ENCODE data around the gene PGPEP1. TPM values are rescaled to one million over a fixed set of nuclear protein-coding genes. Genes with fewer than 3 reads are reported as not detected.

Gene PGPEP1
- total and polyA plus RNA-seq, 10 of the 15 experiments (the other 5 are each of a cell fraction or from before 2014, with no cell fraction given), result 13.8 to 39.4 (median 17.0) TPM

DNA sequence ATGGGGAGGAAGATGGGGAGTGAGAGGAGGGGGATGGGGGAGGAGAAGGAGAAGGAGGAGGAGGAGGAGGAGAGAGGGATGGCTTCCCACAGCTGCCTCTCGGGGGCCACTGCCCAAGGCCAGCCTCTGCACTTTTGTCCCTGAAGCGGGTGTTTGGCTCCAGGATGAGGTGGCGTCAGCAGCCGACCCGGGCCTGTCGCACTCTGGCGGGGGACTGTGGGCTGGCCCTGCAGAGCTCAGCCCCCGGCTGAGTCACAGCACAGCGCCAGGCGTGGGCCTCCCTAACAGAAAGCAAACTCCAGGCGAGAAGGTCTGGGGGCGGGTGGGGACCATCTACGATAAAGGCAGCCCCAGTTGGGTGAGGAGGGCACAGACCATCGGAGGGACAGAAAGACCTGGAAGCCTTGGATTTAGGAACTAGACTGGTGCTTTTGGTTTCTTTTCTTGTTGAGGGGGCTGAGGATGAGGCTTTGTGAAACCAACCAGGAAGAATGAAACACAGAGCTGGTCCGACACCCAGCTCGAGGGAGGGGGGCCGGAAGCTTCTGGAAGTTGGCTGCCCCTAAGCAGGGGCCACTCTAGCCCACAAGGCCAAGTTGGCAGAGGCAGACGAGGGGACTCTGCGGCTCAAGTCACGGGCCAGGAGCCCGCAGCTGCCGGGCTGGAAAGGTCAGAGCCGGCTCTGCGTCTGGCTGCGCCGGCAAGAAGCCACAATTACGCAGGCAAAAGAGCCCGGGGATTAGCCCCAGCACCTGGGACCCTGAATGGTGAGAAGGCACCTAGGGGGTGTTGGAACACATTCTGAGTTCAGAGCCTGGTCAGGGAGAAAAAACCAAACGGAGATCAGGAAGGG is 35.7 kb upstream of the PGPEP1 start:
- peak overlapping the region; percentile 98 for H3K4me2 ChIP-seq (ENCODE audit: control insufficient read depth, insufficient read depth)
- H3K79me2 ChIP-seq (ENCODE audit: control insufficient read depth, insufficient read depth, low read length), result peaks cover 20% of the 10 kb centered on the region
- POLR2A ChIA-PET, result interaction anchor here (0.6 to 5.8 kb wide), 17 partner anchors 9 to 132 kb away, joined by 3 to 196 read pairs (median 5); partner anchors contain the start of genes JUND and LSM4
- intact Hi-C loops (cut with micrococcal nuclease; ENCODE audit: unreplicated experiment) (loop anchor here (1.0 kb wide), 3 partner anchors 14 to 25 kb away; no protein-coding TSS in a partner anchor), in situ Hi-C loops (cut with MboI) (no loop called here)
- FAIRE-seq (peak; percentile 62), ATAC-seq (peak; percentile 79), DNase-seq (ENCODE audit: low read depth, low spot score) (no peak)
- H3K9me3 ChIP-seq (replicated peaks; ENCODE audit: control insufficient read depth, insufficient read depth, low read length), result no peaks in the 10 kb centered on the region
- WGBS (ENCODE audit: insufficient coverage, insufficient replicate concordance, low lambda C conversion rate, missing lambda C conversion rate), result under 1% methylated on average over 29 of the region's 29 CpGs
- peak overlapping the region; percentile 20; the same call in 1 of the 2 replicates for H2AFZ ChIP-seq (ENCODE audit: control insufficient read depth, low read depth, low read length)
- TSS peak; percentile 70 for BruUV-seq (replicated peaks)
- no peaks in the 10 kb centered on the region for H3K27me3 ChIP-seq (replicated peaks in 1 of 2; ENCODE audit: control insufficient read depth in 2 of 2, insufficient read depth in 2 of 2, low read length in 1 of 2)
- RAD21 ChIA-PET (ENCODE audit: unreplicated experiment), result interaction anchor here (1.0 to 5.0 kb wide), 15 partner anchors 11 to 134 kb away, joined by 3 to 135 read pairs (median 4); partner anchors contain the start of genes JUND and LSM4
- peaks cover 22% of the 10 kb centered on the region for H3K4me1 ChIP-seq (ENCODE audit: control insufficient read depth, insufficient read depth, low read length)
- SMC1A ChIA-PET (ENCODE audit: uncharacterized antibody, unreplicated experiment), result interaction anchor here (0.6 to 4.0 kb wide), 11 partner anchors 12 to 110 kb away, joined by 3 to 63 read pairs (median 5); partner anchors contain the start of genes JUND and LSM4
- peak overlapping the region; percentile 89 for H3K4me3 ChIP-seq
- peaks cover 3 to 18% of the 10 kb centered on the region in 2 experiments; a peak in 3 of 4 replicates for H3K36me3 ChIP-seq (ENCODE audit: control insufficient read depth in 2 of 2, insufficient read depth in 2 of 2, low read length in 1 of 2)
- H3K9ac ChIP-seq (ENCODE audit: control insufficient read depth, insufficient read depth, low read length), result peak overlapping the region; percentile 88
- H3K27ac ChIP-seq (ENCODE audit: control insufficient read depth, insufficient read depth), result peak overlapping the region; percentile 97
- no peaks in the 10 kb centered on the region for H4K20me1 ChIP-seq (ENCODE audit: control insufficient read depth, insufficient read depth)
- CTCF ChIA-PET, result interaction anchor here (0.6 to 5.3 kb wide), 11 partner anchors 12 to 285 kb away, joined by 3 to 122 read pairs (median 4); partner anchors contain the start of genes JUND and LSM4
- TF ChIP-seq ETV6 (conservative IDR thresholded peaks at IDR 0.05 in 1 of 2, IDR thresholded peaks at IDR 0.05 in 1 of 2; ENCODE audit: borderline replicate concordance in 1 of 2, low read depth in 1 of 2) (no peak; a peak in 1 of 4 replicates), NFYA (IDR thresholded peaks at IDR 0.05; ENCODE audit: borderline replicate concordance, low read depth, low read length) (no peak), MYC (IDR thresholded peaks at IDR 0.05; ENCODE audit: insufficient read depth, insufficient read length, insufficient replicate concordance, low read length, severe bottlenecking) (no peak), FOS (IDR thresholded peaks at IDR 0.05; ENCODE audit: borderline replicate concordance, extremely low read depth, insufficient read length) (no peak), SP1 (IDR thresholded peaks at IDR 0.05; ENCODE audit: low read depth, low read length) (no peak), CREB1 (IDR thresholded peaks at IDR 0.05; ENCODE audit: low read depth) (peak; percentile 52), ZNF24 (IDR thresholded peaks at IDR 0.05) (no peak), ZNF274 (IDR thresholded peaks at IDR 0.05; ENCODE audit: insufficient read depth, insufficient read length) (no peak), FOXK2 (IDR thresholded peaks at IDR 0.05) (no peak), CREM (IDR thresholded peaks at IDR 0.05; ENCODE audit: low read depth) (peak; percentile 43; the same call in 1 of the 2 replicates), SPI1 (IDR thresholded peaks at IDR 0.05; ENCODE audit: borderline replicate concordance, insufficient read depth, low read depth, low read length) (no peak), JUND (IDR thresholded peaks at IDR 0.05; ENCODE audit: low read depth, low read length) (no peak), CBX3 (IDR thresholded peaks at IDR 0.05; ENCODE audit: borderline replicate concordance, low read depth) (no peak)
- TF ChIP-seq, protein P1, sequence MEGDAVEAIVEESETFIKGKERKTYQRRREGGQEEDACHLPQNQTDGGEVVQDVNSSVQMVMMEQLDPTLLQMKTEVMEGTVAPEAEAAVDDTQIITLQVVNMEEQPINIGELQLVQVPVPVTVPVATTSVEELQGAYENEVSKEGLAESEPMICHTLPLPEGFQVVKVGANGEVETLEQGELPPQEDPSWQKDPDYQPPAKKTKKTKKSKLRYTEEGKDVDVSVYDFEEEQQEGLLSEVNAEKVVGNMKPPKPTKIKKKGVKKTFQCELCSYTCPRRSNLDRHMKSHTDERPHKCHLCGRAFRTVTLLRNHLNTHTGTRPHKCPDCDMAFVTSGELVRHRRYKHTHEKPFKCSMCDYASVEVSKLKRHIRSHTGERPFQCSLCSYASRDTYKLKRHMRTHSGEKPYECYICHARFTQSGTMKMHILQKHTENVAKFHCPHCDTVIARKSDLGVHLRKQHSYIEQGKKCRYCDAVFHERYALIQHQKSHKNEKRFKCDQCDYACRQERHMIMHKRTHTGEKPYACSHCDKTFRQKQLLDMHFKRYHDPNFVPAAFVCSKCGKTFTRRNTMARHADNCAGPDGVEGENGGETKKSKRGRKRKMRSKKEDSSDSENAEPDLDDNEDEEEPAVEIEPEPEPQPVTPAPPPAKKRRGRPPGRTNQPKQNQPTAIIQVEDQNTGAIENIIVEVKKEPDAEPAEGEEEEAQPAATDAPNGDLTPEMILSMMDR (IDR thresholded peaks at IDR 0.05 in 2 of 3, conservative IDR thresholded peaks at IDR 0.05 in 1 of 3; ENCODE audit: control insufficient read depth in 2 of 3, extremely low read depth in 1 of 3, insufficient read depth in 1 of 3, low read depth in 3 of 3, low read length in 3 of 3), result no peak
- TF ChIP-seq, protein P2, sequence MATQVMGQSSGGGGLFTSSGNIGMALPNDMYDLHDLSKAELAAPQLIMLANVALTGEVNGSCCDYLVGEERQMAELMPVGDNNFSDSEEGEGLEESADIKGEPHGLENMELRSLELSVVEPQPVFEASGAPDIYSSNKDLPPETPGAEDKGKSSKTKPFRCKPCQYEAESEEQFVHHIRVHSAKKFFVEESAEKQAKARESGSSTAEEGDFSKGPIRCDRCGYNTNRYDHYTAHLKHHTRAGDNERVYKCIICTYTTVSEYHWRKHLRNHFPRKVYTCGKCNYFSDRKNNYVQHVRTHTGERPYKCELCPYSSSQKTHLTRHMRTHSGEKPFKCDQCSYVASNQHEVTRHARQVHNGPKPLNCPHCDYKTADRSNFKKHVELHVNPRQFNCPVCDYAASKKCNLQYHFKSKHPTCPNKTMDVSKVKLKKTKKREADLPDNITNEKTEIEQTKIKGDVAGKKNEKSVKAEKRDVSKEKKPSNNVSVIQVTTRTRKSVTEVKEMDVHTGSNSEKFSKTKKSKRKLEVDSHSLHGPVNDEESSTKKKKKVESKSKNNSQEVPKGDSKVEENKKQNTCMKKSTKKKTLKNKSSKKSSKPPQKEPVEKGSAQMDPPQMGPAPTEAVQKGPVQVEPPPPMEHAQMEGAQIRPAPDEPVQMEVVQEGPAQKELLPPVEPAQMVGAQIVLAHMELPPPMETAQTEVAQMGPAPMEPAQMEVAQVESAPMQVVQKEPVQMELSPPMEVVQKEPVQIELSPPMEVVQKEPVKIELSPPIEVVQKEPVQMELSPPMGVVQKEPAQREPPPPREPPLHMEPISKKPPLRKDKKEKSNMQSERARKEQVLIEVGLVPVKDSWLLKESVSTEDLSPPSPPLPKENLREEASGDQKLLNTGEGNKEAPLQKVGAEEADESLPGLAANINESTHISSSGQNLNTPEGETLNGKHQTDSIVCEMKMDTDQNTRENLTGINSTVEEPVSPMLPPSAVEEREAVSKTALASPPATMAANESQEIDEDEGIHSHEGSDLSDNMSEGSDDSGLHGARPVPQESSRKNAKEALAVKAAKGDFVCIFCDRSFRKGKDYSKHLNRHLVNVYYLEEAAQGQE (IDR thresholded peaks at IDR 0.05; ENCODE audit: low read depth, low read length), result no peak
